B cell (primary cell): ENCODE data around the gene CCDC134. TPM values are rescaled to one million over a fixed set of nuclear protein-coding genes. Genes with fewer than 3 reads are reported as not detected.

Source experiments
- ATAC-seq: fragments of 200-7000 bp; cut with Tn5 transposase; one replicate; pipeline ENCODE4 v1.10.0; 2021; ENCODE audit warnings: low read depth, mild to moderate bottlenecking, moderate number of reproducible peaks, moderate library complexity
- CTCF ChIA-PET: fragments of 350-600 bp; sonication (Branson Sonifier 250); formaldehyde crosslinking; loops from one replicate; lab custom pipeline; 2021; ENCODE audit warnings: antibody characterized with exemption, inconsistent platforms; lab: Charles Lee
- POLR2A ChIA-PET: fragments of 350-600 bp; sonication (Branson Sonifier 250); formaldehyde crosslinking; loops from one replicate; lab custom pipeline; 2021; ENCODE audit warnings: antibody characterized with exemption; lab: Charles Lee
- DNase-seq: peaks from one replicate; pipeline ENCODE4 v3.0.0; 2013
- H2AFZ ChIP-seq: 2 replicates; pipeline ENCODE4 v1.6.1; 2012; ENCODE audit warnings: mild to moderate bottlenecking, low read depth, low read length; ENCODE audit not compliant: insufficient read depth, poor library complexity, severe bottlenecking
- H3K27ac ChIP-seq, 2 donors: 1 replicate in 1 of 2; 2 replicates in 1 of 2; pipeline ENCODE4 v1.5.1; 2012 to 2013; ENCODE audit warnings: low read length in 2 of 2, mild to moderate bottlenecking in 2 of 2, moderate library complexity in 1 of 2
- H3K27me3 ChIP-seq, 4 experiments: fragments of 200-600 bp in 1 of 4; sonication (generic) in 1 of 4; replicated peaks in 1 of 4; 1 replicate in 2 of 4; 2 replicates in 2 of 4; pipeline versions ENCODE4 v1.6.1 to v1.7.0; 2013 to 2016; ENCODE audit warnings: low read length in 3 of 4, mild to moderate bottlenecking in 2 of 4, mixed read lengths in 1 of 4, moderate library complexity in 1 of 4; ENCODE audit not compliant: insufficient read depth in 4 of 4, control insufficient read depth in 3 of 4; ENCODE audit errors: control extremely low read depth in 1 of 4
- H3K36me3 ChIP-seq, 2 experiments: replicated peaks in 1 of 2; 1 replicate in 1 of 2; 2 replicates in 1 of 2; pipeline versions ENCODE4 v1.6.1 to v1.7.1; 2013; ENCODE audit warnings: low read length in 1 of 2; ENCODE audit not compliant: insufficient read depth in 2 of 2, control insufficient read depth in 1 of 2; ENCODE audit errors: control extremely low read depth in 1 of 2, extremely low read depth in 1 of 2
- H3K4me1 ChIP-seq, 2 donors: fragments of 200-600 bp in 1 of 2; sonication (generic) in 1 of 2; 1 replicate in 1 of 2; 2 replicates in 1 of 2; pipeline versions ENCODE4 v1.5.1 to v1.6.1; 2013 to 2017; ENCODE audit warnings: low read length in 2 of 2; ENCODE audit not compliant: control insufficient read depth in 2 of 2, insufficient read depth in 2 of 2
- H3K4me2 ChIP-seq: replicated peaks from 2 replicates; pipeline ENCODE3; 2012; ENCODE audit warnings: mild to moderate bottlenecking, low read depth, low read length; ENCODE audit not compliant: poor library complexity, severe bottlenecking
- H3K4me3 ChIP-seq, 5 experiments: fragments of 200-600 bp in 1 of 5; sonication (generic) in 1 of 5; 1 replicate in 3 of 5; 2 replicates in 2 of 5; pipeline versions ENCODE4 v1.5.1 to v1.7.0; 2011 to 2016; ENCODE audit warnings: low read length in 4 of 5, mild to moderate bottlenecking in 4 of 5, low read depth in 2 of 5, control low read depth in 1 of 5, moderate library complexity in 1 of 5; ENCODE audit not compliant: insufficient read depth in 1 of 5; ENCODE audit errors: control extremely low read depth in 1 of 5, extremely low read depth in 1 of 5
- H3K79me2 ChIP-seq: fragments of 200-600 bp; sonication (generic); one replicate; pipeline ENCODE4 v1.6.0; 2016; ENCODE audit warnings: low read length; ENCODE audit not compliant: control insufficient read depth, insufficient read depth
- H3K9ac ChIP-seq: fragments of 200-600 bp; sonication (generic); 2 replicates; pipeline ENCODE4 v1.6.1; 2017; ENCODE audit warnings: mild to moderate bottlenecking, low read length, moderate library complexity
- H3K9me3 ChIP-seq, 3 donors: one replicate each; pipeline versions ENCODE4 v1.6.1 to v1.7.1; 2013; ENCODE audit warnings: low read length in 2 of 3; ENCODE audit not compliant: control insufficient read depth in 2 of 3, insufficient read depth in 1 of 3; ENCODE audit errors: control extremely low read depth in 1 of 3
- H4K20me1 ChIP-seq: 2 replicates; pipeline ENCODE4 v1.6.0; 2012; ENCODE audit warnings: mild to moderate bottlenecking, low read length; ENCODE audit not compliant: insufficient read depth, control insufficient read depth, poor library complexity, severe bottlenecking
- H3K27ac Mint-ChIP-seq: one replicate; pipeline ENCODE4 v1.8.0; 2021; ENCODE audit warnings: mixed read lengths
- H3K27me3 Mint-ChIP-seq: one replicate; pipeline ENCODE4 v1.8.0; 2021; ENCODE audit warnings: mixed read lengths
- H3K4me1 Mint-ChIP-seq: one replicate; pipeline ENCODE4 v1.8.0; 2021; ENCODE audit warnings: mixed read lengths
- H3K4me3 Mint-ChIP-seq: one replicate; pipeline ENCODE4 v1.8.0; 2021; ENCODE audit warnings: mixed read lengths
- H3K9me3 Mint-ChIP-seq: one replicate; pipeline ENCODE4 v1.8.0; 2022; ENCODE audit warnings: mixed read lengths; ENCODE audit not compliant: insufficient read depth
- CTCF ChIP-seq: fragments of 200-600 bp; IDR thresholded peaks from one replicate; pipeline ENCODE4 v1.8.0; 2022; ENCODE audit warnings: antibody characterized with exemption, mild to moderate bottlenecking
- EZH2 ChIP-seq: IDR thresholded peaks from 2 replicates; pipeline ENCODE4 v1.6.1; 2012; ENCODE audit warnings: borderline replicate concordance, low read depth, mild to moderate bottlenecking, moderate library complexity, low read length; ENCODE audit not compliant: insufficient read depth, poor library complexity, severe bottlenecking
- WGBS: methylation state at CpG from one replicate; pipeline ENCODE4 v1.1.5; 2013; ENCODE audit warnings: missing lambda C conversion rate; ENCODE audit not compliant: insufficient coverage; 5-methylcytosine and 5-hydroxymethylcytosine counted together
- intact Hi-C: fragments of 100-400 bp; cut with micrococcal nuclease; formaldehyde crosslinking; loops from one replicate; pipeline ENCODE4 v1.10.0; 2022
- polyA plus RNA-seq: library from polyadenylated mRNA; depleted of rRNA; stranded (reverse); fragments of >200 nt; gene quantifications from 2 replicates; pipeline ENCODE4 v1.2.3, GENCODE V29; 2012
- total RNA-seq, 2 donors: library from RNA; stranded (reverse); fragments of 120-200 nt in 1 of 2; gene quantifications; 1 replicate in 1 of 2; 2 replicates in 1 of 2; pipeline versions ENCODE4 v1.2.3 to v1.2.4, GENCODE V29; 2013 to 2022

Gene CCDC134
- total and polyA plus RNA-seq, 2 donors (not counting 1 experiment from before 2014, with no cell fraction given): 4.4 to 18.1 TPM

- TF ChIP-seq CTCF (no peak), EZH2 (no peak)
- no peak for ATAC-seq
- Histone ChIP-seq H3K27me3 (no peaks in the 10 kb centered on the region), H3K4me2 (peak overlapping the region; percentile 90), H3K4me3 (no peak overlapping the region), H3K36me3 (peaks cover 0 to 16% of the 10 kb centered on the region in 2 experiments), H3K27ac (peak overlapping the region; percentile 90 to 95), H3K9me3 (no peaks in the 10 kb centered on the region), H3K79me2 (peaks cover 35% of the 10 kb centered on the region), H3K9ac (peak overlapping the region; percentile 71), H3K4me1 (peaks cover 26 to 31% of the 10 kb centered on the region in 2 donors), H2AFZ (no peak overlapping the region), H4K20me1 (no peaks in the 10 kb centered on the region)
- DNase-seq: no peak
- CTCF ChIA-PET: interaction anchor here (0.6 to 4.8 kb wide), 6 partner anchors 10 to 84 kb away, joined by 3 to 45 read pairs (median 4); partner anchors contain the start of genes CCDC134 and MEI1
- intact Hi-C loops: loop anchor here (2.0 to 5.0 kb wide), 2 partner anchors 14 to 290 kb away; partner anchors contain the start of genes NAGA and PHETA2
- peaks cover 39% of the 10 kb centered on the region for H3K4me1 Mint-ChIP-seq
- H3K27me3 Mint-ChIP-seq: no peaks in the 10 kb centered on the region
- POLR2A ChIA-PET: interaction anchor here (0.6 to 4.8 kb wide), 3 partner anchors 17 to 154 kb away, joined by 3 to 68 read pairs (median 3); partner anchors contain the start of gene CCDC134
- WGBS: 100% methylated on average over 2 of the region's 2 CpGs
- peak overlapping the region; percentile 88 for H3K4me3 Mint-ChIP-seq
- H3K9me3 Mint-ChIP-seq: no peaks in the 10 kb centered on the region
- peak overlapping the region; percentile 98 for H3K27ac Mint-ChIP-seq
Observed at GRCh38 chr22:41782751-41783150, 17.7 kb upstream of the CCDC134 start.

GRCh38 chr22:41787331-41787730 lies 13.1 kb upstream of the CCDC134 start:
- Histone ChIP-seq H3K9me3 (no peaks in the 10 kb centered on the region), H3K27me3 (no peaks in the 10 kb centered on the region), H3K4me2 (no peak overlapping the region), H3K79me2 (peaks cover 10% of the 10 kb centered on the region), H2AFZ (no peak overlapping the region), H3K4me3 (no peak overlapping the region), H3K36me3 (peaks cover 0 to 38% of the 10 kb centered on the region in 2 experiments), H4K20me1 (no peaks in the 10 kb centered on the region), H3K9ac (no peak overlapping the region), H3K4me1 (peaks cover 7 to 9% of the 10 kb centered on the region in 2 donors), H3K27ac (no peak overlapping the region)
- no peak overlapping the region for H3K27ac Mint-ChIP-seq
- no peaks in the 10 kb centered on the region for H3K9me3 Mint-ChIP-seq
- peaks cover 15% of the 10 kb centered on the region for H3K4me1 Mint-ChIP-seq
- TF ChIP-seq CTCF (no peak), EZH2 (no peak)
- ATAC-seq: no peak
- intact Hi-C loops: no loop called here
- H3K4me3 Mint-ChIP-seq: no peak overlapping the region
- DNase-seq: no peak
- H3K27me3 Mint-ChIP-seq: no peaks in the 10 kb centered on the region
- ChIA-PET POLR2A (interaction anchor here (0.6 to 1.1 kb wide), 2 partner anchors 8 to 160 kb away, joined by 3 read pairs; no protein-coding TSS in a partner anchor), CTCF (interaction anchor here (1.3 to 3.2 kb wide), 2 partner anchors 13 to 90 kb away, joined by 4 to 12 read pairs; partner anchors contain the start of gene CCDC134)
- 60% methylated on average over 1 of the region's 2 CpGs for WGBS
